GM18526 (cell line): ENCODE measurements around the gene DNLZ.

Source experiments
- POLR2A ChIP-seq: IDR thresholded peaks from 3 replicates; pipeline ENCODE4 v1.6.1; 2011; ENCODE audit not compliant: insufficient read length; ENCODE audit errors: extremely low read depth

DNLZ gene

GRCh38 chr9:136314056-136314416 lies 49.5 kb downstream of the DNLZ start:
- TF ChIP-seq POLR2A, result no peak

DNA sequence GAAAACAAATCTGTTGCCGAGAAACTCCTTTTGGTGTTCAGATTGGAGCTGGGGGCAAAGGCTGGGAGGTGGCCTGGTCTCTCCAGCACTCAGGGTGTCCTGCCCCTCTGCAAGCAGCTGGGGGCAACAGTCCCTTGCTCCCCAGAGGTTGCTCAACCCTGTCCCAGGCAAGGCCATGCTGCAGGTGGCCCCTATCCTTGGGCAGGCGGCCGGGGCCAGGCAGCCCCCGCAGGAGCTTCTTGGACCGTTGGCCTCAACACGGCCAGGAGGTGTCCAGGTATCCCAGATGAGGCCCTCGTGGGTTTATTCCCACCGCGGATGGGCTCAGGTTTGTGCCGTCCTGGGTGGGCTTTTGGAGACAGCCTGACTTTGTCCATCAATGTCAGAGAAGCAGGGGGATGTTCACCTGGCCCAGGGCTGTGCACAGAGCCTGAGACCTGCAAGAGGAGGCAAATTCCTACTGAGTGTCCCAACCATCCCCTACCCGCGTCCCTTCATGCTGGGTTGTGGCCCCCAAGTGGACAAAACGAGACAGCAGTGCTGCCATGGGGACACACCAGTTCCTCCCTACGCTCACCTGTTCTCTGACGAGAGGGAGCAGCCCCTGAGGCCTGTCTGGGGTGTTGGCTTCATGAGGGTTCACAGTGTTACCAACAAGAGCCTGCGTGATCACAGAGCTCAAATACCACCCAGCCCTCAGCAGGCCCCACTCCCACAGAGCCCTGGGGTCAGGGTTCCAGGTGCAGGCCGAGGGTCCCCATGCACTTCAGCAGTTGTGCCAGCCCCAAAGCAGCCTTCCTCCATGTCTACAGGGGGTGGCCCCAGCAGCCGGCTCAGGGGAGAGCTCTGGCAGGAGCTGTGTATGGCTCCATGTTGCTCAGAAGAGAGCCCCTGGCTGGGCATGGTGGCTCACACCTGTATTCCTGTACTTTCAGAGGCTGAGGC lies 50.2 kb downstream of the DNLZ start:
- TF ChIP-seq POLR2A, result no peak

- TF ChIP-seq POLR2A, result no peak
Measured at GRCh38 chr9:136312436-136312835, 51.1 kb downstream of the DNLZ start.

DNA sequence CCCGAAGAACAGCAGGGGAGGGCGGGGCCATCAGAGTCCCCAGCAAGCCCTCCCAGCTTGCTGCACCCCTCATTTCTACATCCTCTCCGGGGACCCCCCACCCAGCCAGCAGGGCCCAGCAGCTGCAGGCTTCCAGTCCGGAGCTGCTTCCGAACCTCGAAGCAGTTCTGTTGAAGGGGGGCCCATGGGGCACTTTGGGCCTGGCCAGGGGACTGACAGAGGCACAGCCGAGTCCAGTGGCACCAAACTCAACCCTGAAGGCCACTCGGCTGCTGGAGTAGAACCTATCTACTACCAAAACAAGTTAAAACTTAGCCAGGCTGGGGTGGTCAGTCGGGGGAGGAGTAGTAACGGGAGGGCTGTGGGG lies 51.6 kb downstream of the DNLZ start:
- TF ChIP-seq POLR2A, result no peak

- no peak for TF ChIP-seq POLR2A
Measured at GRCh38 chr9:136311051-136312008, 52.2 kb downstream of the DNLZ start.

GRCh38 chr9:136310273-136311030 lies 53.1 kb downstream of the DNLZ start:
- TF ChIP-seq POLR2A, result no peak

DNA sequence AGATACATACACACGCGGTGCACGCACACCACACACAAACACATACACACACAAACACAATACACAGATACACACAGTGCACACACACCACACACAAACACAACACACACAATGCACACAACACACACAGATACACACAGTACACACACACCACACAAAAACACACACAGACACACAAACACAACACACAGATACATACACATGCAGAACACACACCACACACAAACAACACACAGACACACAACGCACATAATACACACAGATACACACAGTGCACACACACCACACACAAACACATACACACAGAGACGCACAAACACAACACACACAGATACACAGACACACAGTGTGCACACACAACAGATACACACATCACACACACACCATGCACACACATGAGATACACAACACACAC lies 53.7 kb downstream of the DNLZ start:
- TF ChIP-seq POLR2A, result no peak
